Activated CD8-positive, alpha-beta memory T cell treated with anti-CD3 and anti-CD28 coated beads, Interleukin-2, amount 10 ng/mL, durations not matched to agents 7 days and 5 days (primary cell): ENCODE results near the gene UBXN10. TPM values are rescaled to one million over a fixed set of nuclear protein-coding genes. Genes with fewer than 3 reads are reported as not detected.
"Not testable (repeated sequence)": the region's sequence is repeated elsewhere in the genome, so short reads cannot be mapped to it uniquely, and the experiment has no call there.

ENCODE experiments used
- ATAC-seq: fragments of 150-1000 bp; cut with Tn5 transposase; one replicate; pipeline ENCODE4 v1.10.0; 2021; ENCODE audit warnings: moderate library complexity
- CTCF ChIA-PET: fragments of 350-600 bp; sonication (Branson Sonifier 250); formaldehyde crosslinking; loops from one replicate; lab custom pipeline; 2021; ENCODE audit warnings: antibody characterized with exemption; lab: Charles Lee
- DNase-seq: peaks from one replicate; pipeline ENCODE4 v3.0.0-alpha.2; 2020
- H3K27ac Mint-ChIP-seq: one replicate; pipeline ENCODE4 v1.8.0; 2021; ENCODE audit warnings: mild to moderate bottlenecking, mixed read lengths
- H3K27me3 Mint-ChIP-seq: one replicate; pipeline ENCODE4 v1.8.0; 2021; ENCODE audit warnings: mixed read lengths
- H3K36me3 Mint-ChIP-seq: one replicate; pipeline ENCODE4 v1.8.0; 2021; ENCODE audit warnings: mild to moderate bottlenecking, mixed read lengths
- H3K4me1 Mint-ChIP-seq: one replicate; pipeline ENCODE4 v1.8.0; 2021; ENCODE audit warnings: mixed read lengths
- H3K4me3 Mint-ChIP-seq: one replicate; pipeline ENCODE4 v1.8.0; 2021; ENCODE audit warnings: mild to moderate bottlenecking, moderate library complexity, mixed read lengths
- H3K9me3 Mint-ChIP-seq: one replicate; pipeline ENCODE4 v1.8.0; 2022; ENCODE audit warnings: low read depth, mixed read lengths
- total RNA-seq, 2 experiments: library from RNA; stranded (reverse); gene quantifications; one replicate each; pipeline ENCODE4 v1.2.3, GENCODE V29; 2021

Gene UBXN10
- total RNA-seq, 2 experiments from 2014 or later: 0.23 to 1.1 TPM

DNA sequence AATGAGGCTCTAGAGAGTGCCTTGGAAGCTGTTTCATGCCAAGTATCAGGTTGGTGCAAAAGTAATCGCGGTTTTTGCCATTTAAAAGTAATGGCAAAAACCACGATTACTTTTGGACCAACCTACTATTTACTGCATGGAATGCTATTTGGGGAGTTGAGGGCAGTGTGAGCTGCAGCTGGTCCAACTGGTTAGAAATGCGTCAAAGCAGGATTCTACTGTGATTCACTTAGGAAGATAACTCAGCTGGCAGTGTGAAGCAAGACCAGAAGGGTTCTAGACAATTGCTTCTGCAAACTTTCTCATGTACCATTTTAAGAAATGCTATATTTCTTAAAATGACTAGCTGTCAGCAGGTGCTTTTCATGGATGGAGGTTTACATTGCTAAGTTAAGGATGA lies 21.6 kb downstream of the UBXN10 start:
- no peak overlapping the region for H3K4me3 Mint-ChIP-seq
- H3K4me1 Mint-ChIP-seq: peaks cover 2% of the 10 kb centered on the region
- CTCF ChIA-PET: interaction anchor here (2.1 to 3.6 kb wide), 2 partner anchors 12 to 55 kb away, joined by 4 to 15 read pairs; no protein-coding TSS in a partner anchor
- DNase-seq (no peak), ATAC-seq (no peak)
- H3K9me3 Mint-ChIP-seq: no peaks in the 10 kb centered on the region
- H3K36me3 Mint-ChIP-seq: no peaks in the 10 kb centered on the region
- H3K27ac Mint-ChIP-seq: no peak overlapping the region
- peaks cover 40% of the 10 kb centered on the region for H3K27me3 Mint-ChIP-seq

DNA sequence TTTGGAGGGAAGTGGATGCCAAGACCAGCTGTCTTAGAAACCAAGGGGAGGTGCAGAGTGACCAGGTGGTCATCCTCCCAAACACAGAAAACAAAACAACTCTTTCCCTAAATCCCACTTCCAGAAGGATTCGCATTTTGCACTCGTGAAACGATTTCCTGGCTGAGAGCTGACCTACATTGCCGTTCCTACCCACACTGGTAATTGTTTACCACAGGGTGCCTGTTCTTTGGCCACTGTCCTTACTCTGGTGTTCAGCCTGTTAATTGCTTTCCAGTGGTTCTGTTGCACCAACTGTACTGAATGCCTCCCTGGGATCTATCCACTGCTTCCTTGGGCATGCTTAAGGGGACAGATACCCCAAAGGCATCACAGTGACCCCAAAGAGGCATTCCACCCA lies 23.6 kb downstream of the UBXN10 start:
- no peak overlapping the region for H3K27ac Mint-ChIP-seq
- CTCF ChIA-PET: interaction anchor here (1.6 kb wide), 1 partner anchor 284 kb away, joined by 6 read pairs; no protein-coding TSS in a partner anchor
- DNase-seq: no peak
- no peaks in the 10 kb centered on the region for H3K9me3 Mint-ChIP-seq
- H3K4me1 Mint-ChIP-seq: peaks cover 4% of the 10 kb centered on the region
- peaks cover 41% of the 10 kb centered on the region for H3K27me3 Mint-ChIP-seq
- no peak overlapping the region for H3K4me3 Mint-ChIP-seq
- no peaks in the 10 kb centered on the region for H3K36me3 Mint-ChIP-seq
- ATAC-seq: no peak

DNA sequence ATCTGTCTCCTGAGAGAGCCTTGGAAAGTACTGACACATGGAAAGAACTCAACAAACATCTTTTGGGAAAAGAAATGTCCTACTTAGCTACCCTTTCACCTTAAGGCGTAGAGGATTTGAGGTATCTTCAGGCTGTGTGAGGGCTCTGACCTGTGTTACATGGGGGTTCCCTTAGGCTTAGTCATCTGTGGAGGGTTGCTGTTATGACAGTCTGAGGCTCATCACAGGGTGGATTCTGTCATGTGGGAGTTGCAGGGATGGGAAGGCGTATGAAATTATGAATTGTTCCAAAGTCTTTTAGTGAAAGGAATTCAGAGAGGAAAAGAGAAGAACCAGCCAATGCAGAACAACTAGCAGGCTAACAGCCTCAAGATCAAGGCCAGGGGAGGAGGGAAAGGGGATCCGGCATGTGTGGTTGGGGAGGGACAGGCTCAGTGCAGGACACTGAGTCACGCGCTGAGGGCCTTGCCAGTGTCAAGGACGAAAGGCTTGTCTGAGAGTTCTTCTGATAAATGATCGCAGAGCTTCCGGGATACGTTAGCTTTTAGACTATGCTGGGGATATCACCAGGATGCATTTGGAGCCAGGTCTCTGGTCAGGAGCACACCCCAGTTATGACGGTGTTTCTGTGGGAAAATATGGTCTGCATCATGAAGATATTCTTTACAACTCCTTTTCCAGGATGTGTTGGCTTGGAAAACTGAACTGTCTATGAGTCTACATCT lies 25.0 kb downstream of the UBXN10 start:
- CTCF ChIA-PET: interaction anchor here (0.7 to 3.0 kb wide), 4 partner anchors 22 to 283 kb away, joined by 3 to 13 read pairs (median 4); no protein-coding TSS in a partner anchor
- ATAC-seq: no peak
- peaks cover 53% of the 10 kb centered on the region for H3K27me3 Mint-ChIP-seq
- peaks cover 4% of the 10 kb centered on the region for H3K4me1 Mint-ChIP-seq
- no peak overlapping the region for H3K27ac Mint-ChIP-seq
- no peaks in the 10 kb centered on the region for H3K36me3 Mint-ChIP-seq
- H3K4me3 Mint-ChIP-seq: no peak overlapping the region
- no peaks in the 10 kb centered on the region for H3K9me3 Mint-ChIP-seq
- no peak for DNase-seq

DNA sequence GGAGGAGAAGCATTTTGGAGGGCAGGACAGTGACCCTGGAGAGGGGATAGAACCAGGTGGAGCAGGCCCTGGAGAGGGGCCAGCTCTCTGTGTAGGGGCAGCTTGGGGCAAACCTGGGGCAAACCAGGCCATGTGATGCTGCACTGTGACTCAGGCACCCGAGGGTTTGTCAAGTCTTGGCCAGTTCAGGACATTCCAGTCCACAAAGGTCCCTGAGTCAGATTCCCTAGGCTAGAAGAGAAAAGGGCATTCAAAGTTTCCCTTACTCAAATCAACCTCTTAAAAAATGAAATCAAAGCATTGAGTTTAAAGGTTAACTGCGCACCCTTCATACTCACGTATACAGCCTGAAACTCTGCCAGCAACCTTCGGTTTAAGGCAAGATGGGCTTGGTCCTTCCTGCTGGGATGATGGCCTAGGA lies 25.6 kb downstream of the UBXN10 start:
- Mint-ChIP-seq H3K27me3 (peaks cover 56% of the 10 kb centered on the region), H3K4me1 (peaks cover 4% of the 10 kb centered on the region), H3K4me3 (no peak overlapping the region), H3K36me3 (no peaks in the 10 kb centered on the region), H3K27ac (no peak overlapping the region), H3K9me3 (no peaks in the 10 kb centered on the region)
- DNase-seq (no peak), ATAC-seq (no peak)
- CTCF ChIA-PET: interaction anchor here (0.5 to 3.0 kb wide), 7 partner anchors 17 to 291 kb away, joined by 3 to 43 read pairs (median 8); partner anchors contain the start of gene CAMK2N1

DNA sequence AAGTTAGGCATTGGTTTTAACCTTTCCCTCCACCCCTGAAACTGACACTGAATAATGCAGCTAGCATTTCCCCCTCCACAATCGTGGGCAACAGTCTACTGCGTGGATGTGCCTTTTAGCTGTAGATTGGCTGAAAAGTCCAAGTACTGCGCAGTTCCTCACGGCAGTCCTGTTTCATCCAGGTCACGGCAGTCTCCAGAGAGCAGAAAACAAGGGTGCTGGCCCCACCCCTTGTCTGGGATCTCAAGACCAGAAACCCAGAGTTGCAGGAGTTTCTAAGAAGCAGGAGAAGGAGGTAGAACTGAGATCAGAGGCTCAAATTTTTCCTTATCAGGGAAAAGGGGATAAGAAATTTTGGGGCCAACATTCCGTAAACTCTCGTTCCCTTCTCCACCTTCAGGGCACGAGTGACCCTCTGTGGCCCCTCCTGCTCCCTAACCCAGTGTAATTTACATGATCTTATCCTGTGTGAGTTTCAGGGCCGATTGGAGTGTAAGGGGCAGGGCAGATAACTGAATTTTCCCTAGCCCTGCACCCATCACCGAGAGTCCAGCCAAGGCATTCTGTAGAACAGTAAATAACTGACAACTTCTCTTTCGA lies 26.3 kb downstream of the UBXN10 start:
- Mint-ChIP-seq H3K27me3 (peaks cover 54% of the 10 kb centered on the region), H3K27ac (no peak overlapping the region), H3K36me3 (no peaks in the 10 kb centered on the region), H3K4me3 (no peak overlapping the region), H3K4me1 (peaks cover 4% of the 10 kb centered on the region), H3K9me3 (no peaks in the 10 kb centered on the region)
- CTCF ChIA-PET: interaction anchor here (0.5 to 3.0 kb wide), 45 partner anchors 9 to 1446 kb away, joined by 3 to 43 read pairs (median 4); partner anchors contain the start of genes CAMK2N1 and PINK1
- no peak for ATAC-seq
- DNase-seq: no peak

DNA sequence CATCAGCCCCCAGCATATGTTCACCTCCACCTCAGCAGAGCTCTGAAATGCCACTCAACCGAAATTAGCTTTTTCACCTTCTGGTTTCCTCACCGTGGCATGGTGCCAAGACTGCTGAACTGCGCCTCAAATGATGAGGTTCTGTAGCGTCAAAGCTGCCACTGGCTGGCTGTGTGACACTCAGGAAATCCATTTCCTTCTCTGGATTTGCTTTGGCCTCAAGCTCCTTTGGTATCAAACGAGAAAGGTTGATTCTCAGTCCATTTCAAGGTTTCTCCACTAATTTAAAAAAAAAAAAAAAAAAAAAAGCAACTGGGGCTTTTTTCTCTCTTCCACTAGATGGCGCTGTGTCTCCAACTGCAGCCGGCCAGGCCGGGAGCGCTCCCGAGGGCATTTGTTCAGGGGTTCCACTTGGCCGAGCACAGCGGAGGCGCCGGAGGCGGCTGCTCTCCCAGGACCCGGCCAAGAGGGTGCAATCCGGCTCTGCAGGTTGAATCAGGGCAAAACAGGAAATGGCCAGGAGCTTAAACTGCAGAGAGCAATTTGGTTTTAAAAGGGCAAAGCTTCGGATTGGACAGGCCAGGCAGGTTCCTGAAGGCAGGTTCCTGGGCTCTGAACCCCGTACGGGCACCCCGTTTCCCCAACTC lies 26.9 kb downstream of the UBXN10 start:
- H3K27ac Mint-ChIP-seq: no peak overlapping the region
- no peaks in the 10 kb centered on the region for H3K9me3 Mint-ChIP-seq
- H3K36me3 Mint-ChIP-seq: no peaks in the 10 kb centered on the region
- H3K27me3 Mint-ChIP-seq: peaks cover 57% of the 10 kb centered on the region
- ATAC-seq: no peak
- DNase-seq: peak; percentile 67
- H3K4me3 Mint-ChIP-seq: no peak overlapping the region
- peaks cover 4% of the 10 kb centered on the region for H3K4me1 Mint-ChIP-seq
- CTCF ChIA-PET: interaction anchor here (0.6 to 3.0 kb wide), 60 partner anchors 10 to 1447 kb away, joined by 3 to 43 read pairs (median 4); partner anchors contain the start of genes CAMK2N1 and PINK1

DNA sequence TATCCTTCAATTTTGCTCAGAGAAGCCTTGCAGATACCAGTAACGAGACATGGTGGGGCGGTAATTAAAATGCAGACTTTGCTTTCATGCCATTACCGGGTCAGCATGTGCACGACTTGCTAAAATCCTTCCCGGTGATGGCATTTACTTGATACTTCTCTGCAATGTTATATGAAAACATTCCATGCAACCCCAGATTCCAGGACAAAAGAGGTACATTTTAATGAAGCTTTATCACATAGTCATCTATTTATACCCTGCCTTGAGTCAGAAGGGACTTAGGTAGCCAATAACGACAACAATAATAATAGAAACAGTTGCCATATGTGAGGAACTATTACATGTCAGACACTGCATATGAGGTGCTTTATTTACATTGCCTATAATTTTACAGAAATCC lies 29.8 kb downstream of the UBXN10 start:
- no peak for DNase-seq
- no peaks in the 10 kb centered on the region for H3K36me3 Mint-ChIP-seq
- peaks cover 4% of the 10 kb centered on the region for H3K4me1 Mint-ChIP-seq
- CTCF ChIA-PET: interaction anchor here (0.8 to 4.1 kb wide), 4 partner anchors 10 to 281 kb away, joined by 3 to 36 read pairs (median 6); no protein-coding TSS in a partner anchor
- no peaks in the 10 kb centered on the region for H3K9me3 Mint-ChIP-seq
- H3K27me3 Mint-ChIP-seq: peaks cover 51% of the 10 kb centered on the region
- no peak overlapping the region for H3K27ac Mint-ChIP-seq
- no peak overlapping the region for H3K4me3 Mint-ChIP-seq
- ATAC-seq: no peak

DNA sequence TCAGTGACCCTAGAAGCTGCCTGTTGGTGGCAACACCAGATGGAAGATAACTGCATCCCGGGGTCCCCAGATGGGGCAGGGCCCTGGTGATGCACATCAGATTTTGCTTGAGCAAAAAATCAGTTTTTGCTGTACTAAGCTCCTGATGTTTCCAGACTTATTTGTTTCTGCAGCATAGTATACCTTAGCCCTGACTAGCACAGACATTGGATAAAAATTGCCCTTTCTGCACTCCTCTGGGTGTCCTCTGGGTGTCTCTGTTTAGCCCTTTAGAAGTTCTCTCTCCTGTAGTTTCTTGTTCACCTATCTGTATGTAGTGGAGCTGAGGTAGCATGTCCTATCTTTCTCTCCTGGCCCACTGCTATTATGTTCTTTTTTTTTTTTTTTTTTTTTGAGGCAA lies 30.7 kb downstream of the UBXN10 start:
- peaks cover 4% of the 10 kb centered on the region for H3K4me1 Mint-ChIP-seq
- ATAC-seq: peak; percentile 73
- no peaks in the 10 kb centered on the region for H3K36me3 Mint-ChIP-seq
- DNase-seq: no peak
- H3K27me3 Mint-ChIP-seq: peaks cover 51% of the 10 kb centered on the region
- H3K27ac Mint-ChIP-seq: no peak overlapping the region
- H3K4me3 Mint-ChIP-seq: no peak overlapping the region
- CTCF ChIA-PET: interaction anchor here (1.0 to 4.1 kb wide), 6 partner anchors 11 to 283 kb away, joined by 3 to 36 read pairs (median 4); no protein-coding TSS in a partner anchor
- H3K9me3 Mint-ChIP-seq: no peaks in the 10 kb centered on the region

DNA sequence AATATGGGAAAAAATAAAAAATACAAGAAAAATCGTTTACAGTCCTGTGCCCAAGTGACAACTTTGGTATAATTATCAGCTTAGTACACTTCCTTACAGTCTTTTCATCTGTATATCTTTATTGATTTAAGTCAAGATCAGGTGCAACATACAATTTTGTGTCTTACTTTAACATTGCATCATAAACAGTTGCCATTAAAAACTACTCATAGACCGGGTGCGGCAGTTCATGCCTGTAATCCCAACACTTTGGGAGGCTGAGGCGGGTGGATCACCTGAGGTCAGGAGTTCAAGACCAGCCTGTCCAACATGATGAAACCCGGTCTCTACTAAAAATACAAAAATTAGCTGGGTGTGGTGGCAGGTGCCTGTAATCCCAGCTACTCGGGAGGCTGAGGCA lies 33.2 kb downstream of the UBXN10 start:
- not testable (repeated sequence) for H3K27ac Mint-ChIP-seq, H3K9me3 Mint-ChIP-seq, H3K36me3 Mint-ChIP-seq, ATAC-seq, H3K4me1 Mint-ChIP-seq, H3K4me3 Mint-ChIP-seq, DNase-seq
- peaks cover 52% of the 10 kb centered on the region for H3K27me3 Mint-ChIP-seq
- CTCF ChIA-PET: interaction anchor here (0.9 to 1.6 kb wide), 2 partner anchors 15 to 143 kb away, joined by 3 read pairs; no protein-coding TSS in a partner anchor

DNA sequence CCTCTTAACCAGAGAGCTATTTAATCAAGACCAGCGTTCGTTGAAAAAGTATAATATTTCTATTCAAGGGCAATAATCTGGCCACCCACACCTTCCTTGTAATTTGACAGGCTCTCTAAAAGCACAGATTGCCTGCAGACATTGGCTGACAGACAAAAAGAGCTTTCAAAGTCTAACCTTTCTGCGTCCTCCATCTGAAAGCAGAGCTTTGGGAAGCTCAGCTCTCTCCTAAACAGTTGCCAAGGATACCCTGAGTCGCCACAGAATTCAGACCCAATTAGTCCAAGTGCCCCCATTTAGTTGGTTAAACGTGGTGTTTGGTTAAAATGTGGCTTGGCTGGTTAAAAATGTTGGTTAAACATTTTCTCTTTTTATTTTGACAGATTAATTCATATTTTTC lies 34.1 kb downstream of the UBXN10 start:
- Mint-ChIP-seq H3K9me3 (no peaks in the 10 kb centered on the region), H3K4me3 (no peak overlapping the region)

DNA sequence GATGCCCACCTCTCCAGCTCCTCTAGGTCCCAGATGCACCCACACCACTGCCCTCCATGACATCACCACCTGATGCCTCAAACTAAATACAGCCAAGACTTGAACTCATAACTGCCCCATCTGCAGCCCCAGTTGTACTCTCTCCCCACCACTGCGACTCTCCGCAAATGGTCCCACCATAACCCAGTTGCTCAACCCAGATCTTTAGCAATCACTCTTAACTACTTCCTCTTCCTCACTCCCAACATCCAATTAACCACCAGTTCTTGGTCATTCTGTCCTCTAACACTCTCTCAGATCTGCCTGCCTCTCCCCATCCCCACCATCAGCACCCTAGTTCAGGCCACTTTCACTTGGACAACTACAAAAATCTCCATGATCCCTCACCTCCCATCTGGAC lies 37.2 kb downstream of the UBXN10 start:
- Mint-ChIP-seq H3K27ac (no peak overlapping the region), H3K36me3 (no peaks in the 10 kb centered on the region), H3K4me1 (no peaks in the 10 kb centered on the region), H3K27me3 (peaks cover 63% of the 10 kb centered on the region), H3K9me3 (no peaks in the 10 kb centered on the region), H3K4me3 (no peak overlapping the region)
- DNase-seq (no peak), ATAC-seq (no peak)
- CTCF ChIA-PET: no interaction called here

More for the DNA sequence above, 34.1 kb downstream of the UBXN10 start:
- ATAC-seq: no peak
- Mint-ChIP-seq H3K36me3 (no peaks in the 10 kb centered on the region), H3K4me1 (no peaks in the 10 kb centered on the region), H3K27me3 (peaks cover 54% of the 10 kb centered on the region), H3K27ac (no peak overlapping the region)
- no peak for DNase-seq
- CTCF ChIA-PET: interaction anchor here (2.1 kb wide), 1 partner anchor 13 kb away, joined by 4 read pairs; no protein-coding TSS in a partner anchor

DNA sequence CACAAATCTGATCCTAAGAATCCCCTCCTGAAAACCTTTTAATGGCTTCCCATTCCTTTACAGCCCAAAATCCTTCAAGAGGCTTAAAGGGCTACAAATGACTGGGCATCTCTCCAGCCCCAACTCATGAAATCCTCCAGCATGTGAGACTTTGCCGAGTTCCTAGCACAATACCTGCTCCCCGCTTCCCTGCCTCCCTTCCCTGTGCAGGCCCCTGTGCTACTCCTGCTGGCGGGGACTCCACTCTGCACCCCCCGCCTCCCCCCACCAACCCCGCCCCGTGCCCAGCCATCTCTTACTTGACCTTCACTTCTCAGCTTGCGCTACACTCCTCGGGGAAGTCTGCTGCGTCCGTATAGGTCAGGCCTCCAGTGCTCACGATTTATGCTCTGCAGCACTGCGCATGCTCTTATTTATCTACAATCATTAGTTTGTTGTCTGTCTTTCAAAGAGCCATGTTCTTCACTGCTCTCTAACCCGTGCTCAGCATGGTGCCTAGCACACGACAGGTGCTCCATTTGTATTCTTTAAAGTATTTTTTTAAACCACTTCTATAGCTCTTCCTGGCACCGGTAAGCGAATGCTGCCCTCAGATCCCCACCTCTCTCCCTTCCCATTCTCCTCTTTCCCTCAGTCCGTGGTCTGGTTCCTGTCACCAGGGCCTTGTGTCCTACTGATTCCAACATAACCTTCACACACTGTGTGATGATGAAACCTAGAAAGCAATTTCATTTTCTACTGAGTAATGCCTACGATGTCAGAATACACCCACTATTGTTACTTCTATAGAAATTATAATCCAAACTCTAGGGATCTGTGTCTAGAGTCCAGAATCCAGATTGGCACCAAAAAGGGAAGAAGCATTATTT lies 37.9 kb downstream of the UBXN10 start:
- Mint-ChIP-seq H3K27me3 (peaks cover 70% of the 10 kb centered on the region), H3K4me1 (no peaks in the 10 kb centered on the region), H3K27ac (no peak overlapping the region), H3K36me3 (no peaks in the 10 kb centered on the region), H3K4me3 (no peak overlapping the region), H3K9me3 (no peaks in the 10 kb centered on the region)
- CTCF ChIA-PET: interaction anchor here (1.4 kb wide), 1 partner anchor 11 kb away, joined by 4 read pairs; no protein-coding TSS in a partner anchor
- ATAC-seq (no peak), DNase-seq (no peak)
